ENCODE results near the gene DBH. TPM values are rescaled to one million over a fixed set of nuclear protein-coding genes. Genes with fewer than 3 reads are reported as not detected.

DBH gene
- total RNA-seq, 1 donor from 2014 or later: not detected

DNA sequence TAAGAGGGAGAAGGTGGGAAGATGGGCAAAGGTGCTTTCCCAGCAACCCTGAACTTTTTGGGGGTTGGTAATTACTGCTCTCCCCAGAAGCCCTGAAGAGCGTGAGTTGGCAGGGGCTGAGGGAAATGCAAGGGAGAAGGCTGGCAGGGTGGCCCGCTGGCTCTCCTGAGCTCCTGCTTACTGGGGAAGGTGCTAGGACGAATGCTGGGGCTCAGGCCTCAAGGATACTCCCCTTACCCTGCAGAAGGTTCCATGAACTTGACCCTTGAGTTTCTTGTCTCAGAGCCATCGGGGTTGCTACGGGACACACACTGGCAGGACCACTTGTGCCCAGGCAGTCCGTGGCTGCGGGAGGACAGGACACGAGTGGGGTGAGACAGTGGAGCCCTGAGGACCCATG is 28.2 kb upstream of the DBH start:
- no peak for FAIRE-seq
- Histone ChIP-seq H3K4me3 (ENCODE audit: insufficient read depth, low read depth, low read length) (no peak overlapping the region), H4K20me1 (ENCODE audit: insufficient read depth, low read length) (no peaks in the 10 kb centered on the region), H2AFZ (ENCODE audit: low read depth, low read length) (no peak overlapping the region), H3K4me1 (ENCODE audit: insufficient read depth, low read length) (no peaks in the 10 kb centered on the region), H3K79me2 (ENCODE audit: insufficient read depth, low read length) (no peaks in the 10 kb centered on the region), H3K9ac (ENCODE audit: low read length) (no peak overlapping the region), H3K27ac (ENCODE audit: low read depth, low read length) (no peak overlapping the region), H3K36me3 (ENCODE audit: insufficient read depth, low read length) (no peaks in the 10 kb centered on the region), H3K27me3 (ENCODE audit: insufficient read depth, low read length) (peaks cover 36% of the 10 kb centered on the region), H3K4me2 (ENCODE audit: low read length) (no peak overlapping the region), H3K9me3 (ENCODE audit: insufficient read depth, low read depth, low read length) (no peaks in the 10 kb centered on the region)
- Mint-ChIP-seq H3K27ac (ENCODE audit: unreplicated experiment) (no peak overlapping the region), H3K36me3 (ENCODE audit: low read depth, unreplicated experiment) (peaks cover 1% of the 10 kb centered on the region), H3K4me3 (ENCODE audit: unreplicated experiment) (no peak overlapping the region), H3K4me1 (ENCODE audit: low read depth, unreplicated experiment) (no peaks in the 10 kb centered on the region), H3K27me3 (ENCODE audit: low read depth, unreplicated experiment) (peaks cover 87% of the 10 kb centered on the region), H3K9me3 (ENCODE audit: unreplicated experiment) (peaks cover 2% of the 10 kb centered on the region)
- TF ChIP-seq, protein P1, sequence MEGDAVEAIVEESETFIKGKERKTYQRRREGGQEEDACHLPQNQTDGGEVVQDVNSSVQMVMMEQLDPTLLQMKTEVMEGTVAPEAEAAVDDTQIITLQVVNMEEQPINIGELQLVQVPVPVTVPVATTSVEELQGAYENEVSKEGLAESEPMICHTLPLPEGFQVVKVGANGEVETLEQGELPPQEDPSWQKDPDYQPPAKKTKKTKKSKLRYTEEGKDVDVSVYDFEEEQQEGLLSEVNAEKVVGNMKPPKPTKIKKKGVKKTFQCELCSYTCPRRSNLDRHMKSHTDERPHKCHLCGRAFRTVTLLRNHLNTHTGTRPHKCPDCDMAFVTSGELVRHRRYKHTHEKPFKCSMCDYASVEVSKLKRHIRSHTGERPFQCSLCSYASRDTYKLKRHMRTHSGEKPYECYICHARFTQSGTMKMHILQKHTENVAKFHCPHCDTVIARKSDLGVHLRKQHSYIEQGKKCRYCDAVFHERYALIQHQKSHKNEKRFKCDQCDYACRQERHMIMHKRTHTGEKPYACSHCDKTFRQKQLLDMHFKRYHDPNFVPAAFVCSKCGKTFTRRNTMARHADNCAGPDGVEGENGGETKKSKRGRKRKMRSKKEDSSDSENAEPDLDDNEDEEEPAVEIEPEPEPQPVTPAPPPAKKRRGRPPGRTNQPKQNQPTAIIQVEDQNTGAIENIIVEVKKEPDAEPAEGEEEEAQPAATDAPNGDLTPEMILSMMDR (IDR thresholded peaks at IDR 0.05; ENCODE audit: insufficient read depth, low read depth, low read length): no peak
- no peak for TF ChIP-seq EZH2 (IDR thresholded peaks at IDR 0.05; ENCODE audit: insufficient read depth, low read length)
- DNase-seq (ENCODE audit: low read depth): no peak

DNA sequence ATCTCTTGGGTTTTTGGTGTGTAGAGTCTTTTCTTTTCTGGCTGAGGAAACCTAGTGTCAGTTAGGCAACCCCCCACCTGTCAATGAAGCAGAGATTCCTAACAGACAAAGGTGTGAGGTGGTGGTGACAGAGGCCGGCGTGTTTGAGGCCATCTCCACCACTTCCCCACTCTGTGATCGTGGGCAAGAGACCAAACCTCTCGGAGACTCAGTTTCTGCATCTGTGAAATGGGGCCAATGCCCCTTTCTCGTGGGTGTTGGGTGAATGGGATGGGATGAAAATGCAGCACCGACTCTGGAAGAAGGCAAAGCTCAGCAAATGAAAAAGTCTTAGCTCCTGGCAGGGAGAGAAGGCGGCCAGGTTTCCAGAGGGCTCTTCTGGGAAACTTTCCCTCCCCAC is 27.8 kb upstream of the DBH start:
- H3K27me3 Mint-ChIP-seq (ENCODE audit: low read depth, unreplicated experiment): peaks cover 87% of the 10 kb centered on the region
- Histone ChIP-seq H3K4me2 (ENCODE audit: low read length) (no peak overlapping the region), H3K27me3 (ENCODE audit: insufficient read depth, low read length) (peaks cover 36% of the 10 kb centered on the region), H3K9ac (ENCODE audit: low read length) (no peak overlapping the region), H3K27ac (ENCODE audit: low read depth, low read length) (no peak overlapping the region), H3K79me2 (ENCODE audit: insufficient read depth, low read length) (no peaks in the 10 kb centered on the region), H3K4me3 (ENCODE audit: insufficient read depth, low read depth, low read length) (no peak overlapping the region), H2AFZ (ENCODE audit: low read depth, low read length) (no peak overlapping the region), H3K9me3 (ENCODE audit: insufficient read depth, low read depth, low read length) (no peaks in the 10 kb centered on the region), H4K20me1 (ENCODE audit: insufficient read depth, low read length) (no peaks in the 10 kb centered on the region), H3K36me3 (ENCODE audit: insufficient read depth, low read length) (no peaks in the 10 kb centered on the region), H3K4me1 (ENCODE audit: insufficient read depth, low read length) (no peaks in the 10 kb centered on the region)
- H3K9me3 Mint-ChIP-seq (ENCODE audit: unreplicated experiment): peaks cover 2% of the 10 kb centered on the region
- H3K4me3 Mint-ChIP-seq (ENCODE audit: unreplicated experiment): no peak overlapping the region
- no peak for TF ChIP-seq EZH2 (IDR thresholded peaks at IDR 0.05; ENCODE audit: insufficient read depth, low read length)
- TF ChIP-seq, protein P1 (IDR thresholded peaks at IDR 0.05; ENCODE audit: insufficient read depth, low read depth, low read length): no peak
- no peak for DNase-seq (ENCODE audit: low read depth)
- H3K4me1 Mint-ChIP-seq (ENCODE audit: low read depth, unreplicated experiment): no peaks in the 10 kb centered on the region
- peaks cover 1% of the 10 kb centered on the region for H3K36me3 Mint-ChIP-seq (ENCODE audit: low read depth, unreplicated experiment)
- FAIRE-seq: no peak
- no peak overlapping the region for H3K27ac Mint-ChIP-seq (ENCODE audit: unreplicated experiment)

DNA sequence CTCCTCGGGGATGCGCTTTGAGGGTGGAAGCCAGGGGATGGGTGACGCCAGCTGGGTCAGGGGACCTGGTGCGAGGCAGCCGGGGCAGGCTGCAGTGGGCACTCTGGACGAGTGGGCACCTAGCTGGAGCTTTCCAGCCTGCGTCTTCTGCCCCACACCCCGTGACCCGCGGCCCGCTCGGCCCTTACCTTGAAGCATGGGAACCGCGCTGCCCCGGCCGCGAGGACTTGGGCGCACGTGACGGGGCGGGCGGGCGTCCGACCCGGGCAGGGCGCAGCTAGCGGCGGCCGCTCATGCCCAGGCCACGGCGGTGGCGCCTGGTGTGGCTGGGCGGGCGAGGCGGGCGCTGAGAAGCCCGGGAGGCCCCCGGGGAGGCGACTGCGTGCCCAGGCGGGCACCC is 27.3 kb upstream of the DBH start:
- Mint-ChIP-seq H3K4me3 (ENCODE audit: unreplicated experiment) (no peak overlapping the region), H3K4me1 (ENCODE audit: low read depth, unreplicated experiment) (no peaks in the 10 kb centered on the region), H3K27me3 (ENCODE audit: low read depth, unreplicated experiment) (peaks cover 88% of the 10 kb centered on the region), H3K27ac (ENCODE audit: unreplicated experiment) (no peak overlapping the region), H3K36me3 (ENCODE audit: low read depth, unreplicated experiment) (peaks cover 1% of the 10 kb centered on the region), H3K9me3 (ENCODE audit: unreplicated experiment) (peaks cover 2% of the 10 kb centered on the region)
- no peaks in the 10 kb centered on the region for H3K9me3 ChIP-seq (ENCODE audit: insufficient read depth, low read depth, low read length)
- no peak overlapping the region for H3K27ac ChIP-seq (ENCODE audit: low read depth, low read length)
- DNase-seq (ENCODE audit: low read depth) (no peak), FAIRE-seq (no peak)
- H3K36me3 ChIP-seq (ENCODE audit: insufficient read depth, low read length): no peaks in the 10 kb centered on the region
- H3K27me3 ChIP-seq (ENCODE audit: insufficient read depth, low read length): peaks cover 39% of the 10 kb centered on the region
- no peaks in the 10 kb centered on the region for H3K79me2 ChIP-seq (ENCODE audit: insufficient read depth, low read length)
- no peak overlapping the region for H3K4me3 ChIP-seq (ENCODE audit: insufficient read depth, low read depth, low read length)
- no peak overlapping the region for H3K9ac ChIP-seq (ENCODE audit: low read length)
- no peak overlapping the region for H2AFZ ChIP-seq (ENCODE audit: low read depth, low read length)
- no peaks in the 10 kb centered on the region for H4K20me1 ChIP-seq (ENCODE audit: insufficient read depth, low read length)
- H3K4me2 ChIP-seq (ENCODE audit: low read length): peak overlapping the region; percentile 66
- TF ChIP-seq, protein P1 (IDR thresholded peaks at IDR 0.05; ENCODE audit: insufficient read depth, low read depth, low read length): no peak
- TF ChIP-seq EZH2 (IDR thresholded peaks at IDR 0.05; ENCODE audit: insufficient read depth, low read length): no peak
- no peaks in the 10 kb centered on the region for H3K4me1 ChIP-seq (ENCODE audit: insufficient read depth, low read length)

Data from astrocyte (in vitro differentiated cells and primary cell).